CD4-positive, alpha-beta T cell treated with Interleukin-6 for 4 hours (primary cell): Measurements from ENCODE around the gene PLA2G4B.

Experiments used
- DNase-seq: peaks from one replicate; pipeline ENCODE4 v3.0.0-alpha.2; 2020; ENCODE audit warnings: mixed read lengths

The PLA2G4B gene

GRCh38 chr15:41890050-41890690, 51.5 kb downstream of the PLA2G4B start:
- no peak for DNase-seq

- no peak for DNase-seq
These were observed 52.6 kb downstream of the PLA2G4B start for GRCh38 chr15:41891226-41891625.

GRCh38 chr15:41891946-41892345, 53.3 kb downstream of the PLA2G4B start:
- no peak for DNase-seq

- peak; percentile 56 for DNase-seq
These were observed 54.2 kb downstream of the PLA2G4B start for GRCh38 chr15:41892621-41893421.

GRCh38 chr15:41893422-41894250, 55.0 kb downstream of the PLA2G4B start, which contains the start of gene SPTBN5:
Gene SPTBN5 (minus strand): TSS chr15:41894053. CDS start chr15:41893497, 556 bp downstream.
- peak; percentile 20 for DNase-seq

GRCh38 chr15:41894251-41894790, 55.7 kb downstream of the PLA2G4B start:
- no peak for DNase-seq

GRCh38 chr15:41894791-41895463, 56.3 kb downstream of the PLA2G4B start:
- DNase-seq = peak; percentile 95

GRCh38 chr15:41895491-41895890, 56.8 kb downstream of the PLA2G4B start:
- no peak for DNase-seq

- DNase-seq = no peak
These were observed 57.3 kb downstream of the PLA2G4B start for GRCh38 chr15:41895957-41896356.

GRCh38 chr15:41896566-41896965, 57.9 kb downstream of the PLA2G4B start:
- DNase-seq = no peak

GRCh38 chr15:41897363-41897799, 58.7 kb downstream of the PLA2G4B start:
- no peak for DNase-seq
